ENCODE measurements around the gene NBDY. TPM values are rescaled to one million over a fixed set of nuclear protein-coding genes. Genes with fewer than 3 reads are reported as not detected.
"Not testable (repeated sequence)": the region's sequence is repeated elsewhere in the genome, so short reads cannot be mapped to it uniquely, and the experiment has no call there.

Gene NBDY
- polyA plus RNA-seq, 1 donor, result 37.1 TPM

DNA sequence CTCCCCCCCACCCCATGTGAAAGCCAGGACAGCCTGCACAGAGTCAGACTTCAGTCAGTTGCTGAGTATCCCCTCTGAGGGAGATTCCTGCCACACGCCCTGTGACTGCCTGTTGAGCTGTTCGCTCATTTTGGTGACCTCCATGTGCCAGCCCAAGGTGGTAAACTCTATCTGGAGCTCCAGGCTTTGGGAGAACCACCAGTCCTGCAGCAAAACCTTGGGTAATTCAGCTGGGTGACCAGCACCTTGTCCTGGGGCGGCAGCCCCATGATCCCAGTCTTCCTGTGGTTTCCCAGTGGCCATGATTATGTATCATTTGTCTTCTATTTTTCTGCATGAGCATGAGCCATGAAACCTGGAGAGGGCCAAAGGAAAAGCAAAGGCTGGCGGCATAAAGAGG, 73.4 kb downstream of the NBDY start:
- no CpG with 5 or more reads among the region's 4 CpGs for whole genome bisulfite sequencing (ENCODE audit: insufficient coverage, low lambda C conversion rate)

DNA sequence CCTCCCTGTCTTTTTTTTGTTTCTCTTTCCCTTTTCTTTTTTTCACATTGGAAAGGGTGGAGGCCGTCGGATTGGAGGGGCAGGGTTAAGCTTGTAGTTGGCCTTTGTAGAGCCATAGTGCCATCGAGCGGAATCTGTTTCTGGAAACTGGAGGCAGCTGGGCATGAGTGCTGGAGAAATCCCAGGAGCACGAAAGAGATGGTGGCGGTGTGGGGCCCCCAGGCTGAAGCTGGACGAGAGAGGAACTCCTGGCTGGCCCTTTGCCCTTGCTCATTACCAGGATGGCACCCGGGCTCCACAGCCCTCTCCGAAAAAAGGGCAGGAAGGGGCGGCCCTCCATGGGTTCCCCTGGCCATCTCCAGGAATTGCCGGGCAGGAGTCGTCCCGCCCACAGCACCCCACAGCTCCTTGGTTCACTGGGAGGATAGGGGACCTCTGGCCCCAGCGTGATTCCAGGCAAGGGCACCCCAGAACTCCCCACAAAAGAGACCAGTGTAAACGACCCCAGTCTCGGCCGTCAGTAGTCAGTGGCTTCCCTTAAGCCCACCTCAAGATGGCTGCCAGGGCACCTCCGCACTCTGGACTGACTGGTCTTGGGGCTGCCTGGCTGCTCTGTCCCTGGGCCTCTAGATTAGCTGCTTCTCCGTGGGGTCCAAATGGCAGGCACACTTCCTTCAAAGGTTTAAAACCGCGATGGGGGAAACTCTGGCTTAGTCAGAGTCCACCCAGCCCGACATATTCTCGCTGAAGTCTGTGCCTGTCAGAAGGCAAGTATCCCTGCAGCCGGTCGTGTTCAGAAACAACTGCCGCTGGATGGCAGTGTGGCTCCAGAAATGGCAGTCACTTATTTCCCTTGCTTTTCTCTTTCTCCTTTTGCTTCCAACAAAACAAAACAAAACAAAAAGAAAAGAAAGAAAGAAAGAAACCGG, 74.1 kb downstream of the NBDY start:
- H3K9me3 ChIP-seq (ENCODE audit: control insufficient read depth, low read depth, low read length), result no peaks in the 10 kb centered on the region
- no peaks in the 10 kb centered on the region for H3K27me3 ChIP-seq (ENCODE audit: control insufficient read depth, insufficient read depth, low read length)
- H3K27ac ChIP-seq (ENCODE audit: low read length), result no peak overlapping the region
- no peak overlapping the region for H3K4me3 ChIP-seq (ENCODE audit: low read length)
- DNase-seq, result peak in 1 of 2 donors; percentile 77
- no peaks in the 10 kb centered on the region for H3K36me3 ChIP-seq (ENCODE audit: control insufficient read depth, insufficient read depth, low read length)
- WGBS (ENCODE audit: insufficient coverage, low lambda C conversion rate), result no CpG with 5 or more reads among the region's 27 CpGs
- no peaks in the 10 kb centered on the region for H3K4me1 ChIP-seq (ENCODE audit: control insufficient read depth, insufficient read depth, low read length)

More for the DNA sequence above, 73.4 kb downstream of the NBDY start:
- no peak overlapping the region for H3K27ac ChIP-seq (ENCODE audit: low read length)
- no peaks in the 10 kb centered on the region for H3K27me3 ChIP-seq (ENCODE audit: control insufficient read depth, insufficient read depth, low read length)
- H3K4me3 ChIP-seq (ENCODE audit: low read length), result no peak overlapping the region
- H3K4me1 ChIP-seq (ENCODE audit: control insufficient read depth, insufficient read depth, low read length), result no peaks in the 10 kb centered on the region
- no peak for DNase-seq
- H3K9me3 ChIP-seq (ENCODE audit: control insufficient read depth, low read depth, low read length), result no peaks in the 10 kb centered on the region
- no peaks in the 10 kb centered on the region for H3K36me3 ChIP-seq (ENCODE audit: control insufficient read depth, insufficient read depth, low read length)

DNA sequence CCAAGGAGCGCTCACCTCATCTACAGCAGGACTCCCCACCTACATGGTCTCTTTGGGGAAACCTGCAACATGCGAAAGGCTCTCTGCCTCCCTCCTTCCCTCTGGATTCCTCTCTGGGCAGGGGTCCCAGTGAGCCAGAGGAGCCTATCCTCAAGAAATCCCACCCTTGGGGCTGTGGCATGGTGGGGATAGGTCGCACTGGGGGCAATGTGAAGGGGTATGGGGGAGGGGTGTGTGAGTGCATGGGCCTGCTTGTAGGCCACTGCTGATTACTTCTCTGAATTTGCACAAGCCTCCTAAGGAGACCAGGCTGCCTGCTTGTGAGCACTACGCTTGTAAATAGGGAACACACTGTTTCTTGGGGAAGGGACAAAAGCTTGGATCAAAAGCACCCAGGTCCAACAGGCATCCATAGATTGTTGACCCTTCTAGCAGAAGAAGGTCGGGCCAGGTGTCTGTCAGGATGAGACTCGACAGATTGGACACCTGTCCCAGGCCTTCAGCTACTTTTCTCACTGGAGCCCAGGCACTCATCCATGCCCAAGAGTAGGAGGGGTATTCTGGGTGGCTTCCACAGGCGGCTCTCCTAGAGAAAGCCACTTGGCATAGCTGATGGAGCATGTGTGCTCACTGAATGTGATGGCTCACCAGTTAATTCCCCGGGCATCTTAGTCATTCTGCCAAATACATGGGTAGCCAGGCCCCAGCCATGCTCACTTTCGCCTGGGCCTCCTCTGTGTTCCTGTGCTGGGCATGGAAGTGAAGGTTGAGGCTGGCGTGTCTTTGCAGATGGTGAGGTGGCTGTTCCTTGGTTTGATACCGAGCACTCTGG, 75.0 kb downstream of the NBDY start:
- no CpG with 5 or more reads among the region's 11 CpGs for WGBS (ENCODE audit: insufficient coverage, low lambda C conversion rate)
- no peaks in the 10 kb centered on the region for H3K27me3 ChIP-seq (ENCODE audit: control insufficient read depth, insufficient read depth, low read length)
- no peaks in the 10 kb centered on the region for H3K4me1 ChIP-seq (ENCODE audit: control insufficient read depth, insufficient read depth, low read length)
- no peak for DNase-seq
- no peaks in the 10 kb centered on the region for H3K36me3 ChIP-seq (ENCODE audit: control insufficient read depth, insufficient read depth, low read length)
- no peak overlapping the region for H3K4me3 ChIP-seq (ENCODE audit: low read length)
- H3K27ac ChIP-seq (ENCODE audit: low read length), result no peak overlapping the region
- H3K9me3 ChIP-seq (ENCODE audit: control insufficient read depth, low read depth, low read length), result no peaks in the 10 kb centered on the region

DNA sequence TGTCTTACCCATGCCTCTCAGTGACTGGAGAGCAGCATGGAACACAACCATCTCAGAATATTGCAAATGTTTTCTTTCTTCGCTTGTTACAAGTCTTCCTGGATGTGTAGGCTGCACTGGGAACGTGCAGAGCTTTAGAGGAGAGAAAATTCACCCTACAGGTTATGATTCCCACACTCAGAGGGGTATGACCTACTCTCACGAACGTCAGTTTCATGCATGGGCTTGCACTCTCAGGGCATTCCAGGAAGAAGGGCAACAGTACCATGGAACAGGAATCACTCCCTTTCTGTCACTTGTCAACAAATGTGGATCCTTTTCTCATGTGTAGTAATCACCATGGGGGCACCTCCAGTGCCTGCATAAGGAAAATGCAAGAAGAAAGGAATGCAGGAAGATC, 75.8 kb downstream of the NBDY start:
- Histone ChIP-seq H3K27me3 (ENCODE audit: control insufficient read depth, insufficient read depth, low read length) (no peaks in the 10 kb centered on the region), H3K4me1 (ENCODE audit: control insufficient read depth, insufficient read depth, low read length) (no peaks in the 10 kb centered on the region), H3K9me3 (ENCODE audit: control insufficient read depth, low read depth, low read length) (no peaks in the 10 kb centered on the region), H3K4me3 (ENCODE audit: low read length) (no peak overlapping the region), H3K27ac (ENCODE audit: low read length) (no peak overlapping the region), H3K36me3 (ENCODE audit: control insufficient read depth, insufficient read depth, low read length) (no peaks in the 10 kb centered on the region)
- no peak for DNase-seq
- WGBS (ENCODE audit: insufficient coverage, low lambda C conversion rate), result no CpG with 5 or more reads among the region's 4 CpGs

DNA sequence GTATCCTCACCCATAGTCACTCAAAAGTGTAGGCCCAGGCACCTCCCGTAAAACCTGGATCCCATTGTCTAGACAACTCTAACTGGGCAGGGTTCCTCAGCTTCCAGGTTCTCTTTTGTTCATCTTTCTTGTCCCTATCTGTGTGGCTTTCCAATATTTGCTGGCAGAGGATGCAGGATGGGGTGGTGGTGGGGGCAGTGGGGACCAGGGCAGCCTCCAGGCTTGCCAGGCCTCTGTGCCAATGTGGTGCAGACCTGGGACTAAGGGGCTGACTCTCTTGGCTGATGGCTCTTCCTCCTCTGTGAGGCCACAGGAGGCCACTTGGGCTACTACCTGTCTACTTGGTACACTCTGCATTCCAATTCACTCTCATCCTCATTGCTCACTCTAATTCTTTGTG, 76.4 kb downstream of the NBDY start:
- H3K27me3 ChIP-seq (ENCODE audit: control insufficient read depth, insufficient read depth, low read length), result no peaks in the 10 kb centered on the region
- H3K36me3 ChIP-seq (ENCODE audit: control insufficient read depth, insufficient read depth, low read length), result no peaks in the 10 kb centered on the region
- no peak overlapping the region for H3K4me3 ChIP-seq (ENCODE audit: low read length)
- no peaks in the 10 kb centered on the region for H3K4me1 ChIP-seq (ENCODE audit: control insufficient read depth, insufficient read depth, low read length)
- H3K27ac ChIP-seq (ENCODE audit: low read length), result no peak overlapping the region
- DNase-seq, result no peak
- no CpG with 5 or more reads among the region's 1 CpG for WGBS (ENCODE audit: insufficient coverage, low lambda C conversion rate)
- H3K9me3 ChIP-seq (ENCODE audit: control insufficient read depth, low read depth, low read length), result no peaks in the 10 kb centered on the region

DNA sequence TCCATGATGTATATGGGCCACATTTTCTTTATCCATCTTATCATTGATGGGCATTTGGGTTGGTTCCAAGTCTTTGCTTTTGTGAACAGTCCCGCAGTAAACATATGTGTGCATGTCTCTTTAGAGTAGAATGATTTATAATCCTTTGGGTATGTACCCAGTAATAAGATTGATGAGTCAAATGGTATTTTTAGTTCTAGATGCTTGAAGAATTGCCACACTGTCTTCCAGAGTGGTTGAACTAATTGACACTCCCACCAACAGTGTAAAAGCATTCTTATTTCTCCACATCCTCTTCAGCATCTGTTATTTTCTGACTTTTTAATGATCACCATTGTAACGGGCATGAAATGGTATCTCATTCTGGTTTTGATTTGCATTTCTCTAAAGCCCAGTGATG, 77.1 kb downstream of the NBDY start:
- not testable (repeated sequence) for H3K4me1 ChIP-seq (ENCODE audit: control insufficient read depth, insufficient read depth, low read length); H3K36me3 ChIP-seq (ENCODE audit: control insufficient read depth, insufficient read depth, low read length); H3K4me3 ChIP-seq (ENCODE audit: low read length); DNase-seq; H3K27ac ChIP-seq (ENCODE audit: low read length); H3K27me3 ChIP-seq (ENCODE audit: control insufficient read depth, insufficient read depth, low read length); H3K9me3 ChIP-seq (ENCODE audit: control insufficient read depth, low read depth, low read length)
- no CpG with 5 or more reads among the region's 2 CpGs for WGBS (ENCODE audit: insufficient coverage, low lambda C conversion rate)

DNA sequence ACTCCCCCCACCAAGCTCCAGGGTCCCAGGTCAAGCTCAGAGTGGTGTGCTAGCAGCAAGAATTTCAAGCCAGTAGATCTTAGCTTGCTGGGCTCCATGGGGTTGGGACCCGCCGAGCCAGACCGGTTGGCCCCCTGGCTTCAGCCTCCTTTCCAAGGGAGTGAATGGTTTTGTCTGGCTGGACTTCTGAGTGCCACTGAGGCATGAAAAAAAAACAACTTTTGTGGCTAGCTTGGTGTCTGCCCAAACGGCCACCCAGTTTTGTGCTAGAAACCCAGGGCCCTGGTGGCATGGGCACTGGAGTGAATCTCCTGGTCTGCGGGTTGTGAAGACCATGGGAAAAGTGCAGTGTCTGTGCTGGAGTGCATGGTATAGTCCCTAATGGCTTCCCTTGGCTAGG, 82.6 kb downstream of the NBDY start:
- H3K27me3 ChIP-seq (ENCODE audit: control insufficient read depth, insufficient read depth, low read length), result no peaks in the 10 kb centered on the region
- no peak for DNase-seq
- no CpG with 5 or more reads among the region's 5 CpGs for WGBS (ENCODE audit: insufficient coverage, low lambda C conversion rate)
- H3K27ac ChIP-seq (ENCODE audit: low read length), result no peak overlapping the region
- no peak overlapping the region for H3K4me3 ChIP-seq (ENCODE audit: low read length)
- no peaks in the 10 kb centered on the region for H3K9me3 ChIP-seq (ENCODE audit: control insufficient read depth, low read depth, low read length)
- H3K36me3 ChIP-seq (ENCODE audit: control insufficient read depth, insufficient read depth, low read length), result no peaks in the 10 kb centered on the region
- H3K4me1 ChIP-seq (ENCODE audit: control insufficient read depth, insufficient read depth, low read length), result no peaks in the 10 kb centered on the region

DNA sequence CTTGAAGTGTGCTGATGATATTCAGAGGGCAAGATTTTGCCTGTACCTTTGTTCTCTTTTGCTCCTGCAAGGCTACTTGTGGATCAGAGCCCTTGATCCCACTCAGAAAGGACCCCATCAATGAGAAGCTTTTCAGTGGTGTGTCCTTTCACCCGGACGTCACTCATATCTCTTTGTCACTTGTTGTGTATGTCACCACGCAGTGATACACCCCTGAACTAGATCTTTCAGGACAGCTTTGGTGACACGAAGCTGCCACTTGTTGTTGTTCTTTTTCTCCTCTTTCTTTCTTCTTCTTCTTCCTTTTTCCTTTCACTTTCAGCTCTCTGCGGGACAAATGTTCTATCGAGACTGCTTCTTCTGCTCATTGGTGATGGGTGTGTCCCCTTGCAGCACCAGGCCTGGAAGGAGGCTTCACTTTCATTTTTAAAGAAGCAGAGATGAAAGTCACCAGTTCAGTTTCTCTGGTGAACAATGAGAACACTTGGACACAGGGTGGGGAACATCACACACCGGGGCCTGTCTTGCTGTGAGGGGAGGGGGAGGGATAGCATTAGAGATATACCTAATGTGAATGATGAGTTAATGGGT, 83.6 kb downstream of the NBDY start:
- 60% methylated on average over 1 of the region's 7 CpGs for WGBS (ENCODE audit: insufficient coverage, low lambda C conversion rate)
- H3K9me3 ChIP-seq (ENCODE audit: control insufficient read depth, low read depth, low read length), result no peaks in the 10 kb centered on the region
- no peak overlapping the region for H3K27ac ChIP-seq (ENCODE audit: low read length)
- H3K4me3 ChIP-seq (ENCODE audit: low read length), result no peak overlapping the region
- H3K36me3 ChIP-seq (ENCODE audit: control insufficient read depth, insufficient read depth, low read length), result peaks cover 2% of the 10 kb centered on the region
- no peaks in the 10 kb centered on the region for H3K27me3 ChIP-seq (ENCODE audit: control insufficient read depth, insufficient read depth, low read length)
- H3K4me1 ChIP-seq (ENCODE audit: control insufficient read depth, insufficient read depth, low read length), result no peaks in the 10 kb centered on the region
- DNase-seq, result peak in 1 of 2 donors; percentile 36

DNA sequence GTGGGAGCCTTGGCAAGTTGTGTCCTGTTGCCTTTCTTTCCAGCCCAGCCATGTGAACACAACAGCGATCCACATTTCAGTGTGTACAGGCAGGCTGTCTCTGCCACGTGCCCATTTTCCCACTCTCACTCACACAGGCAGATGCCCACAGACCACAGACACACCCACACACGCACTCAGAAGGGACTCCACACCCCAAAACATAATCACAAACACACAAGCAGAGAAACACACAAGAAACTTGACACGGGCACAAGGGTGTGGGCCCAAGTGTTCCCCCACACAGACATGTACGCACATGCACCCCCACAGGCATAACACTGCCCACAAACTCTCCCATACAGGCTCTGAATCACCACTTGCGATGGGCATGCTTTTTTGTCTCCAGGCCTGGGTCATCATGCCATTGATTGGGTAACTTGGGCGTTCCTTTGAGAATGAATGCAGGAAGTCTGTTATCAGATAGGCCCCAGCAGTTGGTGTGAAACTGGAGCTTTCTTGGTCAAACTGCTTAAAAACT, 84.3 kb downstream of the NBDY start:
- no peak for DNase-seq
- H3K4me1 ChIP-seq (ENCODE audit: control insufficient read depth, insufficient read depth, low read length), result no peaks in the 10 kb centered on the region
- no peak overlapping the region for H3K27ac ChIP-seq (ENCODE audit: low read length)
- H3K27me3 ChIP-seq (ENCODE audit: control insufficient read depth, insufficient read depth, low read length), result no peaks in the 10 kb centered on the region
- H3K9me3 ChIP-seq (ENCODE audit: control insufficient read depth, low read depth, low read length), result no peaks in the 10 kb centered on the region
- H3K4me3 ChIP-seq (ENCODE audit: low read length), result no peak overlapping the region
- WGBS (ENCODE audit: insufficient coverage, low lambda C conversion rate), result no CpG with 5 or more reads among the region's 7 CpGs
- peaks cover 2% of the 10 kb centered on the region for H3K36me3 ChIP-seq (ENCODE audit: control insufficient read depth, insufficient read depth, low read length)

DNA sequence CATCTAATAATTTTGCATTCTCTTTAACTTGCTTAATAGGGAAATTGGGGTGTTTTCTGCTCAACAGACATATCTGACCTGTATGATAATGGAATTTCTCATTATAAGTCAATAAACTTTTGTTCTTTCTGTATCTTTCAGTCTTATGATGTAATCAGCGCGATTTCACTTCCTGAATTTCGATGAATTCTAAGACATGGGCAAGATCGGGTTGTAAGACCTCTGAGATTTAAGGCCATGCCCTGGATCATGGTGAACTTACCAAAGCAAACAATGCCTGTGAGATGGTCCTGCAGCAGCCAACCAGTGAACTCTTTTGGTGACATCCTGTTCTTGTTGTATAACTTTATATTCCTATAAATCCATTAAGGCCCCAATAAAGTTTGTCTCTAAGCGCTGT, 88.1 kb downstream of the NBDY start:
- no peaks in the 10 kb centered on the region for H3K27me3 ChIP-seq (ENCODE audit: control insufficient read depth, insufficient read depth, low read length)
- H3K4me1 ChIP-seq (ENCODE audit: control insufficient read depth, insufficient read depth, low read length), result no peaks in the 10 kb centered on the region
- H3K27ac ChIP-seq (ENCODE audit: low read length), result no peak overlapping the region
- H3K36me3 ChIP-seq (ENCODE audit: control insufficient read depth, insufficient read depth, low read length), result peaks cover 2% of the 10 kb centered on the region
- no peak overlapping the region for H3K4me3 ChIP-seq (ENCODE audit: low read length)
- no peaks in the 10 kb centered on the region for H3K9me3 ChIP-seq (ENCODE audit: control insufficient read depth, low read depth, low read length)
- WGBS (ENCODE audit: insufficient coverage, low lambda C conversion rate), result 100% methylated on average over 1 of the region's 5 CpGs
- no peak for DNase-seq
